HepG2 (cell line): ENCODE data around the gene DENND4A. TPM values are rescaled to one million over a fixed set of nuclear protein-coding genes. Genes with fewer than 3 reads are reported as not detected.

Source experiments
- ARID2 ChIP-seq: sonication (generic); formaldehyde crosslinking; IDR thresholded peaks from 2 replicates; pipeline ENCODE4 v1.8.1; 2022; ENCODE audit warnings: mild to moderate bottlenecking, missing genetic modification reagents, borderline replicate concordance
- ATF1 ChIP-seq: IDR thresholded peaks from 2 replicates; pipeline ENCODE4 v1.6.1; 2016; ENCODE audit warnings: mild to moderate bottlenecking, control low read depth
- CBFB ChIP-seq: sonication (generic); formaldehyde crosslinking; IDR thresholded peaks from 2 replicates; pipeline ENCODE4 v1.4.0; 2020; ENCODE audit warnings: missing genetic modification reagents
- EEA1 ChIP-seq: sonication (generic); formaldehyde crosslinking; IDR thresholded peaks from 2 replicates; pipeline ENCODE4 v1.5.1; 2020; ENCODE audit warnings: mild to moderate bottlenecking, missing genetic modification reagents, borderline replicate concordance
- GLI4 ChIP-seq: sonication (generic); formaldehyde crosslinking; IDR thresholded peaks from 2 replicates; pipeline ENCODE4 v1.5.1; 2020; ENCODE audit warnings: missing genetic modification reagents, mild to moderate bottlenecking, moderate library complexity, borderline replicate concordance
- KDM2A ChIP-seq: sonication (generic); formaldehyde crosslinking; IDR thresholded peaks from 2 replicates; pipeline ENCODE4 v1.4.0; 2020; ENCODE audit warnings: low read depth, missing genetic modification reagents, borderline replicate concordance
- SMAD3 ChIP-seq: sonication (generic); formaldehyde crosslinking; IDR thresholded peaks from 2 replicates; pipeline ENCODE4 v1.4.0; 2020; ENCODE audit warnings: missing genetic modification reagents
- SRSF1 ChIP-seq: fragments of 200-400 bp; formaldehyde crosslinking; optimal IDR thresholded peaks from 2 replicates; pipeline ENCODE3; 2017; ENCODE audit warnings: mild to moderate bottlenecking, low read depth, low read length, moderate library complexity
- ZNF253 ChIP-seq: sonication (generic); formaldehyde crosslinking; IDR thresholded peaks from 2 replicates; pipeline ENCODE4 v1.8.0; 2022; ENCODE audit warnings: mild to moderate bottlenecking, missing genetic modification reagents, borderline replicate concordance
- ZNF768 ChIP-seq: sonication (generic); formaldehyde crosslinking; IDR thresholded peaks from 2 replicates; pipeline ENCODE4 v1.4.0; 2020; ENCODE audit warnings: missing genetic modification reagents
- ZNF879 ChIP-seq: sonication (generic); formaldehyde crosslinking; IDR thresholded peaks from 2 replicates; pipeline ENCODE4 v1.8.1; 2023; ENCODE audit warnings: missing genetic modification reagents
- polyA plus RNA-seq, 8 experiments: library from polyadenylated mRNA; depleted of rRNA in 3 of 8; stranded (reverse) in 7 of 8; unstranded in 1 of 8; fragments of >200 nt; fragmentation: Illumina TruSeq in 4 of 8; extraction: Trizol in 4 of 8; gene quantifications; 2 replicates each; pipeline versions ENCODE4 v1.2.1 to v1.2.3, GENCODE V29; 2011 to 2016; ENCODE audit warnings: low read depth in 4 of 8, missing spikeins in 1 of 8, mixed read lengths in 1 of 8; ENCODE audit not compliant: insufficient read depth in 1 of 8
- total RNA-seq, 5 experiments: library from RNA; depleted of rRNA; stranded (reverse); fragments of >200 nt; fragmentation: Illumina TruSeq; extraction: Trizol; gene quantifications; 2 replicates each; pipeline ENCODE4 v1.2.3, GENCODE V29; 2016; ENCODE audit warnings: low read depth in 1 of 5
- TF ChIP-seq, protein P1 (sequence below): sonication (generic); formaldehyde crosslinking; IDR thresholded peaks from 2 replicates; pipeline ENCODE4 v1.5.1; 2020; ENCODE audit warnings: mild to moderate bottlenecking, missing genetic modification reagents, borderline replicate concordance
- TF ChIP-seq, protein P2 (sequence below): sonication (generic); formaldehyde crosslinking; IDR thresholded peaks from 2 replicates; pipeline ENCODE4 v1.4.0; 2020; ENCODE audit warnings: missing genetic modification reagents

DENND4A gene
- total and polyA plus RNA-seq, 2 of the 13 experiments (the other 11 are each of a cell fraction or from before 2014, with no cell fraction given), result 13.2 to 18.6 TPM

DNA sequence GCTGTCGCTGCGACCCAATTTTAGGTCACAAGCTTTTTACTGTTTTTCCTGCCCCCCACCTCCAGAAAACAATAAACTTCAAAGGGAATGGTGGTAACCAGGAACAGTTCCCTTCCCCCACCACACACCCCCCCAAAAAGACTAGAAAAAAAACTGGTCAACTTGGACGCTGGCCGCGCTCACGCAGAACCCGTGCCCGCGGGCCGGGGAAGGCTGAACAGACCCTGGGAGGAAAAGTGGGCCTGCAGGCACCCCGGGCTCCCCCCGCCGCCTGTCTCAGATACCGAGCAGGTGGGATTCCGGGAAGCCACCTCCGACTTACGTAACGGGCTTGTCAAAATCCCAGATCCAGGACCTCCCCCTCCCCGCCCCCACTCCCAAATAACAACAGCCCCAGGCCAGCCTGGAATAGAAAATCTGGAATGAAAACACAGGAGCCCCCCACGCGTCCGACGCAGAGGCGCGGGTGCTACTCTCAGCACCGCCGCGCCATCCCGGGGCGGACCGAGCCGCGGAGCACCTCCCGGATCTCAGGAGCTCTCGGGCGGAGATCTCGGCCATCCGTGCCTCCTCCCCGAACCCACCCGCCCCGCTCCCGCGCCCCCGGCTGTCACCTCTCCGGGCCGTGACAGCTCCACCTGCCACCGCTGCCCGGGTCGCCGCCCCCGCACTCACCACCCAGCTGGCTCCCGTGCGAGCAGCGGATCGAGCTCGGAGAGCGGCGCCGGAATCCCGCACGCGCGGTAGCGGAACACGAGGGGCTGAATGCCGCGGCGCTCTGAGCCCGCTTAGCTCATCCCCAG lies 557 bp downstream of the DENND4A start (continued):
- TF ChIP-seq, protein P1, sequence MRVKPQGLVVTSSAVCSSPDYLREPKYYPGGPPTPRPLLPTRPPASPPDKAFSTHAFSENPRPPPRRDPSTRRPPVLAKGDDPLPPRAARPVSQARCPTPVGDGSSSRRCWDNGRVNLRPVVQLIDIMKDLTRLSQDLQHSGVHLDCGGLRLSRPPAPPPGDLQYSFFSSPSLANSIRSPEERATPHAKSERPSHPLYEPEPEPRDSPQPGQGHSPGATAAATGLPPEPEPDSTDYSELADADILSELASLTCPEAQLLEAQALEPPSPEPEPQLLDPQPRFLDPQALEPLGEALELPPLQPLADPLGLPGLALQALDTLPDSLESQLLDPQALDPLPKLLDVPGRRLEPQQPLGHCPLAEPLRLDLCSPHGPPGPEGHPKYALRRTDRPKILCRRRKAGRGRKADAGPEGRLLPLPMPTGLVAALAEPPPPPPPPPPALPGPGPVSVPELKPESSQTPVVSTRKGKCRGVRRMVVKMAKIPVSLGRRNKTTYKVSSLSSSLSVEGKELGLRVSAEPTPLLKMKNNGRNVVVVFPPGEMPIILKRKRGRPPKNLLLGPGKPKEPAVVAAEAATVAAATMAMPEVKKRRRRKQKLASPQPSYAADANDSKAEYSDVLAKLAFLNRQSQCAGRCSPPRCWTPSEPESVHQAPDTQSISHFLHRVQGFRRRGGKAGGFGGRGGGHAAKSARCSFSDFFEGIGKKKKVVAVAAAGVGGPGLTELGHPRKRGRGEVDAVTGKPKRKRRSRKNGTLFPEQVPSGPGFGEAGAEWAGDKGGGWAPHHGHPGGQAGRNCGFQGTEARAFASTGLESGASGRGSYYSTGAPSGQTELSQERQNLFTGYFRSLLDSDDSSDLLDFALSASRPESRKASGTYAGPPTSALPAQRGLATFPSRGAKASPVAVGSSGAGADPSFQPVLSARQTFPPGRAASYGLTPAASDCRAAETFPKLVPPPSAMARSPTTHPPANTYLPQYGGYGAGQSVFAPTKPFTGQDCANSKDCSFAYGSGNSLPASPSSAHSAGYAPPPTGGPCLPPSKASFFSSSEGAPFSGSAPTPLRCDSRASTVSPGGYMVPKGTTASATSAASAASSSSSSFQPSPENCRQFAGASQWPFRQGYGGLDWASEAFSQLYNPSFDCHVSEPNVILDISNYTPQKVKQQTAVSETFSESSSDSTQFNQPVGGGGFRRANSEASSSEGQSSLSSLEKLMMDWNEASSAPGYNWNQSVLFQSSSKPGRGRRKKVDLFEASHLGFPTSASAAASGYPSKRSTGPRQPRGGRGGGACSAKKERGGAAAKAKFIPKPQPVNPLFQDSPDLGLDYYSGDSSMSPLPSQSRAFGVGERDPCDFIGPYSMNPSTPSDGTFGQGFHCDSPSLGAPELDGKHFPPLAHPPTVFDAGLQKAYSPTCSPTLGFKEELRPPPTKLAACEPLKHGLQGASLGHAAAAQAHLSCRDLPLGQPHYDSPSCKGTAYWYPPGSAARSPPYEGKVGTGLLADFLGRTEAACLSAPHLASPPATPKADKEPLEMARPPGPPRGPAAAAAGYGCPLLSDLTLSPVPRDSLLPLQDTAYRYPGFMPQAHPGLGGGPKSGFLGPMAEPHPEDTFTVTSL (CRISPR knock-in tag), result no peak
- TF ChIP-seq ZNF253 (no peak), GLI4 (CRISPR knock-in tag) (0 out of 2 replicates have a peak, but pooled peaks have one; percentile 37), CBFB (CRISPR knock-in tag) (no peak), SRSF1 (no peak), SMAD3 (0 out of 2 replicates have a peak, but pooled peaks have one; percentile 51), ZNF768 (CRISPR knock-in tag) (no peak), ARID2 (CRISPR knock-in tag) (no peak), EEA1 (CRISPR knock-in tag) (0 out of 2 replicates have a peak, but pooled peaks have one; percentile 21), ATF1 (CRISPR knock-in tag) (peak; percentile 38; the same call in 1 of the 2 replicates), ZNF879 (CRISPR knock-in tag) (no peak), KDM2A (CRISPR knock-in tag) (peak; percentile 49; the same call in 1 of the 2 replicates)
- TF ChIP-seq, protein P2, sequence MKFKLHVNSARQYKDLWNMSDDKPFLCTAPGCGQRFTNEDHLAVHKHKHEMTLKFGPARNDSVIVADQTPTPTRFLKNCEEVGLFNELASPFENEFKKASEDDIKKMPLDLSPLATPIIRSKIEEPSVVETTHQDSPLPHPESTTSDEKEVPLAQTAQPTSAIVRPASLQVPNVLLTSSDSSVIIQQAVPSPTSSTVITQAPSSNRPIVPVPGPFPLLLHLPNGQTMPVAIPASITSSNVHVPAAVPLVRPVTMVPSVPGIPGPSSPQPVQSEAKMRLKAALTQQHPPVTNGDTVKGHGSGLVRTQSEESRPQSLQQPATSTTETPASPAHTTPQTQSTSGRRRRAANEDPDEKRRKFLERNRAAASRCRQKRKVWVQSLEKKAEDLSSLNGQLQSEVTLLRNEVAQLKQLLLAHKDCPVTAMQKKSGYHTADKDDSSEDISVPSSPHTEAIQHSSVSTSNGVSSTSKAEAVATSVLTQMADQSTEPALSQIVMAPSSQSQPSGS (CRISPR knock-in tag), result no peak
